Ovary (tissue), 9 donors: ENCODE results near the gene AK1. TPM values are rescaled to one million over a fixed set of nuclear protein-coding genes. Genes with fewer than 3 reads are reported as not detected.
A peak's percentile ranks its signal among the peaks of the same experiment; 100 is the strongest.

ENCODE experiments used
- DNase-seq, 5 donors: peaks; one replicate each; pipeline ENCODE4 v3.0.0-alpha.2; 2019 to 2020
- H3K27ac ChIP-seq, 2 donors: fragments of 200-600 bp; one replicate each; pipeline versions ENCODE4 v1.5.1 to v1.8.0; 2019 to 2022
- H3K27me3 ChIP-seq: fragments of 200-600 bp; one replicate; pipeline ENCODE4 v1.8.0; 2022
- H3K36me3 ChIP-seq: fragments of 200-600 bp; sonication (generic); one replicate; pipeline ENCODE4 v1.5.1; 2019
- H3K4me1 ChIP-seq: one replicate; pipeline ENCODE4 v1.8.1; 2013; ENCODE audit warnings: mild to moderate bottlenecking, moderate library complexity; ENCODE audit not compliant: insufficient read depth
- H3K4me3 ChIP-seq: fragments of 200-600 bp; sonication (generic); one replicate; pipeline ENCODE4 v1.5.1; 2017
- H3K9me3 ChIP-seq, 2 donors: fragments of 200-600 bp in 1 of 2; sonication (generic) in 1 of 2; one replicate each; pipeline versions ENCODE4 v1.5.1 to v1.8.1; 2013 to 2019; ENCODE audit warnings: mild to moderate bottlenecking in 1 of 2, moderate library complexity in 1 of 2
- CTCF ChIP-seq, 3 donors: fragments of 450-650 bp in 2 of 3; fragments of 200-600 bp in 1 of 3; IDR thresholded peaks; one replicate each; pipeline versions ENCODE4 v1.5.1 to v1.8.0; 2016 to 2022; ENCODE audit warnings: antibody characterized with exemption in 3 of 3, mild to moderate bottlenecking in 1 of 3
- EP300 ChIP-seq: sonication (generic); formaldehyde crosslinking; IDR thresholded peaks from one replicate; pipeline ENCODE4 v1.6.1; 2017; ENCODE audit warnings: antibody characterized with exemption
- POLR2A ChIP-seq: fragments of 450-650 bp; IDR thresholded peaks from one replicate; pipeline ENCODE4 v1.6.1; 2017; ENCODE audit warnings: antibody characterized with exemption, mild to moderate bottlenecking, moderate library complexity
- WGBS, 3 donors: extraction: QIAGEN DNeasy Blood & Tissue Kit in 1 of 3; methylation state at CpG; one replicate each; pipeline versions ENCODE4 v1.1.5 to v1.1.7; 2013 to 2017; 5-methylcytosine and 5-hydroxymethylcytosine counted together
- intact Hi-C, 4 donors: fragments of 100-400 bp; cut with DNase I; formaldehyde crosslinking; loops; one replicate each; pipeline versions ENCODE4 v1.11.0 to v1.15.1; 2022 to 2023
- polyA plus RNA-seq, 2 donors: library from polyadenylated mRNA; stranded (reverse); fragments of 200-250 nt in 1 of 2; fragments of 350-450 nt in 1 of 2; fragmentation: Illumina TruSeq in 1 of 2; extraction: RNeasy Lipid Tissue Mini Kit (QIAGEN cat#74804) in 1 of 2; gene quantifications; one replicate each; pipeline ENCODE4 v1.2.3, GENCODE V29; 2013 to 2014
- total RNA-seq, 7 donors: library from RNA; depleted of rRNA in 2 of 7; stranded (reverse); fragments of >200 nt in 2 of 7; fragmentation: NEBNext Ultra II Directional in 3 of 7; extraction: Animal tissue kit (Norgen Biotek cat#: 25700) in 3 of 7; gene quantifications; one replicate each; pipeline versions ENCODE4 v1.1.0 to v1.2.4, GENCODE V29; 2016 to 2023
- donor health status: DM: no; HTN: no; CAD: no; lungs with moderate emphysema.
- donor health status: DM: no; HTN: no; CAD: no.
- donor health status: Bipolar disorder and iron deficiency.
- donor health status: DM: yes; HTN: yes; CAD: no.
- donor health status: DM: no; HTN: no; CAD: no.
- donor health status: DM: yes; HTN: yes; CAD: no.

AK1 gene
- total and polyA plus RNA-seq, 9 donors = 30.9 to 174 (median 119) TPM

- Histone ChIP-seq H3K4me1 (peaks cover 16% of the 10 kb centered on the region), H3K27ac (no peak overlapping the region), H3K36me3 (no peaks in the 10 kb centered on the region), H3K27me3 (no peaks in the 10 kb centered on the region), H3K4me3 (no peak overlapping the region), H3K9me3 (no peaks in the 10 kb centered on the region)
- TF ChIP-seq POLR2A = no peak
- TF ChIP-seq CTCF (IDR thresholded peaks at IDR 0.05) = no peak
- TF ChIP-seq EP300 = no peak
- no peak for DNase-seq
- 76 to 80% (median 77%) methylated on average over 8 of the region's 8 CpGs for WGBS, 3 donors
- intact Hi-C loops = no loop called here
Observed at GRCh38 chr9:127880143-127880542, 2.7 kb upstream of the AK1 start.

- Histone ChIP-seq H3K27me3 (no peaks in the 10 kb centered on the region), H3K4me1 (peaks cover 25% of the 10 kb centered on the region), H3K9me3 (no peaks in the 10 kb centered on the region), H3K27ac (no peak overlapping the region), H3K4me3 (no peak overlapping the region), H3K36me3 (no peaks in the 10 kb centered on the region)
- WGBS, 3 donors = 47 to 52% (median 50%) methylated on average over 8 of the region's 8 CpGs
- TF ChIP-seq EP300 (no peak), CTCF (IDR thresholded peaks at IDR 0.05) (no peak), POLR2A (no peak)
- DNase-seq = peak in 1 of 5 donors; percentile 37
- intact Hi-C loops = no loop called here
Observed at GRCh38 chr9:127878652-127879390, 1.3 kb upstream of the AK1 start.

- TF ChIP-seq POLR2A (no peak), EP300 (no peak)
- 6 to 23% (median 11%) methylated on average over 15 to 18 of the region's 18 CpGs for WGBS, 3 donors
- Histone ChIP-seq H3K36me3 (no peaks in the 10 kb centered on the region), H3K4me1 (peaks cover 26% of the 10 kb centered on the region), H3K27me3 (no peaks in the 10 kb centered on the region), H3K9me3 (no peaks in the 10 kb centered on the region), H3K27ac (peak overlapping the region; percentile 39 to 55), H3K4me3 (peak overlapping the region; percentile 46)
- peak; percentile 18 to 57 (median 39) for DNase-seq
- intact Hi-C loops = no loop called here
Observed at GRCh38 chr9:127878001-127878651, 651 bp upstream of the AK1 start.

- Histone ChIP-seq H3K27ac (peak overlapping the region; percentile 39 to 55), H3K9me3 (no peaks in the 10 kb centered on the region), H3K4me3 (peak overlapping the region; percentile 46), H3K4me1 (peaks cover 28% of the 10 kb centered on the region), H3K27me3 (no peaks in the 10 kb centered on the region), H3K36me3 (no peaks in the 10 kb centered on the region)
- DNase-seq = peak in 4 of 5 donors; percentile 36 to 45 (median 43)
- intact Hi-C loops = no loop called here
- WGBS, 3 donors = 24 to 51% (median 36%) methylated on average over 13 to 26 of the region's 26 CpGs
- TF ChIP-seq CTCF (IDR thresholded peaks at IDR 0.05) (no peak), EP300 (no peak), POLR2A (no peak)
Observed at GRCh38 chr9:127876764-127877562, 512 bp downstream of the AK1 start.
